Stimulated activated CD8-positive, alpha-beta memory T cell treated with anti-CD3 and anti-CD28 coated beads, Interleukin-7, amount 100 ng/mL, for 24 hours (primary cell): Measurements from ENCODE around the gene FOXP1.

Experiments used
- DNase-seq: peaks from one replicate; pipeline ENCODE4 v3.0.0-alpha.2; 2020; ENCODE audit warnings: low read depth

The FOXP1 gene

DNA sequence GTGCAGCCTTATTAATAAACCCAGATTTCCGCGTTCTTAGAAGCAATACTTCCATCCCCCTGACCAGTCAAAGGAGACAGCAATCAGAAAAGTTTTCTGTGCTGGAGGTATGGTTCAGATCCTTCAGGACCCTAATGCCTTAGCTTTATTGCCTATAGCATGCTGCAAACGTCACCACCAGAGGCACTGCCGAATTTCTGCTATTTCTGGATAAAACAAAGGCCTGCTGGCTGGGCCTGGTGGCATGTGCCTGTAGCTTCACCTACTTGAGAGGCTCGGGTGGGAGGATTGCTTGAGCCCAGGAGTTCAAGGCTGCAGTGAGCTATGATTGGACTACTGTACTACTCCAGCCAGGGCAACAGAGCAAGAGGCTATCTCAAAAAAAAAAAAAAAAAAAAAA lies 407.2 kb downstream of the FOXP1 start:
- DNase-seq, result no peak

DNA sequence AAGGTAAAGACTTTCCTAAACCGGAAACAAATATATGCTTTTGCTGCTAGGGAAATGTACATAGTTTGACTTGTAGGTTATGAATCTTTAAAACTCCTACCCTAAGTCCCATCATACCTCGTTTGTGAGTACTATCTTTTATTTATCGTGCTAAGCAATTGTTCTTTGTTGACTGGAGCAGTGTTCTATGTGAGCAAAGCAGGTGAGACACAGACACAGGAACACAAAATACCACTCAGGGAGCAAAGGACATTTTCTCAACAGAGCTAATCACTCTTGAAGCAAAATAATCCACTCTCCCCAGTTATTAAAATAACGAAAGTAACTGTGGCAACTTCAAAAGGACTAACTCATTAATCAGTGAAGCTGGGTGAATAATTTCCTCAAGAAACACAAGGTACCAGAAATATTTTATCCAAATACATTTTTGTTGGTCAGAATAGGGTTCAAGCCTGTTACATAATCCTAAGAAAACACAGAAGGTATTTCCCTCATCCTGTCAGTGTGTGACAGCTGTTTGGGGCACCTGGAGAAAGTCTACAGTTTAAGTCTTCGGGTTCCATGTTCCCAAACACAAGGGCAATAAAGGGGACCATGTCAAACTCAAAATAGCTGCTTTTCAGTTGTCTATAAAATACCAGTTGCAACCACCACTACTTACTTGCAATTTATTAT lies 407.7 kb downstream of the FOXP1 start:
- no peak for DNase-seq

DNA sequence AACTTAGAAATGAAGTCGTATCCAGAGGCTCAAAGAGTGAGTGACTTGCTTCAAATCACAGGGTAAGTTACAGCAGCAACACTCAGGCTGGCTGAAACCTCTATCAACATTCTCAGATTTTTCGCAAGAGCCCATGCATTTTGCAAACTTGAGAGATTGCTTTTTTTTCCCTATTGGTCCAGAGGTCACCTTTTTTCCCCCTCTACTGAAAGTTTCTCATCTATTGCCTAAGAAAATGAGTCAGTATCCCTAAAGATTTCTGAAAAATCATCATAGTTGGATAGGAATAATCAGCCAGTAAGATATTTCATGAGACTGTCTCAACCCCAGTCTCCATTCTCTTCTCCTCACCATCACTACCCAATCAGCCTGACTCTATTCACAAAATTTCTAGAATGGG lies 410.6 kb downstream of the FOXP1 start:
- no peak for DNase-seq

DNA sequence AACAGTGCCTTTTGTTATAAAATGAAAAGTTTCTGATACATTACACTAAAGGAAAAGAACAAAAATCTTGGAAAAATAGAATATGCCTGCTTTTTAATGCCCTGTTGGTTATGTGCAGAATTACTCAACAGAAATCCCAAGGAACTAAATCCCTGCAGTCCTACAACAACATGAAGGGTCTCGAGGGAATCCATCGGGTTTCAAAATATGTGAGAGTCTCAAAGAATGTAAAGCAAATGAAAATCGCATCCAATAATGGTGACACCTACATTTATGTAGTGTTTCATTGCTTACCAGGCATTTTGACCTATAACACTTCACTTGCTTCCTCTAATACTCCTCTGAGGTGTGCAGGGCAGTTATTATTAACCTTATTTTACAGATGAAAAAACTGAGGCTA lies 411.3 kb downstream of the FOXP1 start:
- no peak for DNase-seq

DNA sequence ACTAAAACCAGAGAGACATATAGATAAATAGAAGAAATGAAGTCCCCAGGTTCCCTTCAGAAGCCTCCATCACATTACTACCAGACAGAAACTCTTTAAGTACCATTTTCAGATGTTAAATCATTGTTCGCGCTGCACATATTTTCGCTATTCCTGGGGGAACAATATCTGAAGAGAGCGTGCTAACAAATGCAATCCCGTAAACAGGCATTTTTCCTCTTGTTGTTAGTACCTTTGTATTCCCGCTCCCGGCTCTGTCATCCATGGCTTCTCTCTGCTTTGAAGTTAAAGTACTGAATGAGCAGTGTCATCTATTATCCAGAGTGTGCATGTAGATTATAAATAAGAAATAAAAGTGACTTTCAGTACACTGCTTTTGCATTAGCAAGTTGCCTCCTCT lies 412.3 kb downstream of the FOXP1 start:
- DNase-seq, result no peak

DNA sequence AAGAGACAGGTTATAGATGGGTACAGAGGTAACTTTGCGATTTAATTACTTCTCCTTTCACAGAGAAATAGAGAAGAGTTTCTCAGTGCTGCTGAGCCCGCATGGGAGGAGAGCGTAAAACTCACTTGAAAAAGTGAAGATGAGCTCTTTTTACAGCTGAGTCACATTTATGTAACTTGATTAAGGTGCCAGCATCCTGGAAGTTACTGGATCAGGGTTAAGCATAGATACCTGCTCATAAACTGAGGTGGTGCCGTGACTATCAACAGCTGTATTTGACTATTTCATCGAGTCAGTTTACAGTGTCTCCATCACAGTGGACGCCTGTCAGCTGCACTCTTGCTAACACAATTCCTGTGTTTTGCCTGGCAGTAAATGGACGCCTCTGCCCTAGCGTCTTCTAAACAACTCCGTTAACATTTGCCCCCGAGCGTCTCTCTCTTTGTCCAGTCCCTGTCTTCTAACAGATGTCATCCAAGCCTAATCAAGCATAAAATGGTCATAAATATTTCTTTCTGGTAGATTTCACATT lies 414.6 kb downstream of the FOXP1 start:
- no peak for DNase-seq

DNA sequence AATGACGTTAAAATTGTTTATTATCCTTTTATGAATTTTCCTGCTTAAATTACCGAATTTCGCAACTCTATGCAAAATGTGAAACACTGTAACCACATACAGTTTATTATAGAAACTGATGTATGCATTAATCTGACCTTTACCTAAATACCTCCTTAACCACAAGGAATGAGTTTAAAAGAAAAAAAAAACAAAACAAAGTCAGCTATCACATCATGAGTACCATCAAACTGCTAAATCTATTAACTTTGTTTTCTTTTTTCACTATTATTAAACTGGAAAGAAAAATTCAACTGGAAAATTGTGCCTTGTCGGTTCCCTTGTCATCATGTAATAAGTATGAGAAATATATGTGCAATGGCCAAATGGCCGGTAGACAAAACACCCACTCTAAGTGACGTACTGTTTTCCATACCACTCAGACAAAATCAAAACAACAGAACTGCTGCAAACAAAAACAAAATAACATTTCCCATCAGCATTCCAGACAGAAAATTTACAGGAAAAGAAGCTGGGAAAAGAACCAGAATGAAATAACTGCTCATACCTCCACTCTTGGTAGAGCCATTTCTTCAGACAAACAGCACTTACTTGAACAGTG lies 415.3 kb downstream of the FOXP1 start:
- DNase-seq, result no peak

DNA sequence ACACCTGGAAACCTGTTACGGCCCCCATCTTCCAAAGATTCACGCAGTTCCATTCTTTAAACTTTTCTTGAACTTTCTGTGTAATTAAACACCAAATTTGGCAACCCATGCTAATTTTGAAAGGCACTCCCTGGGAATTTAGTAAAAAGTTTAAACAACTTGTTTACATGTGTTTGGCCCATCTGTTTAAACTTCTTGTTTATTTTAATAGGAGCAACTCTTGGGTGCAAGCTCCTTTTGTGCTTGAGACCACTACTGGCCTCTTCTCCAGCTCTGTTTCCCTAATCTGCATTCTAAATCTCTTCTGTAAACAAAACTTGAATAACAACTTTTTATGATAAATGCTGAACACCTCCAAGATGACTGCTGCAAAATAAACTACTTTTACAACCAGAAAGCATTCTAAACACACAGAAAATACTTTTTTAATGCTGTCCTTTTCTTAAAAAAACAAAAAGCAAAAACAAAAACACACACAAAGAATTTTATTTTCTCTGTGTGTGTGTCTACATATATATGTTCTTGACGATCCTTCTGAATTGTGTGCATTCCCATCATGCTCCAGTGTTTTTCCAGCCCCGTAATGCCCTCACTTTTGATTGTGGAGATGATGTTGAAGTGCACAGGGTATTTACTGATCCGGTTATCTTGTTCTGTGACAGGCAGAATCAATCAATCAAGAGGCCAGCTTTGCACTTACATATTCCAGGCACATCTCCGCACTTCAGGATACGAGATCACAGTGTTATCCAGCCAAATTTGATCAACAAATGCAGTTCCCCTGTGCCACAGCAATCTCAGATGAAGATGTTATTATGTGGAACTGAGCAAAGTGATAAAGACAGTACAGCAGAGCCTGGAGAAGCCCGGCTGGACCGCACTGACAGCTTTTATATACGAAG lies 416.9 kb downstream of the FOXP1 start:
- DNase-seq, result no peak

DNA sequence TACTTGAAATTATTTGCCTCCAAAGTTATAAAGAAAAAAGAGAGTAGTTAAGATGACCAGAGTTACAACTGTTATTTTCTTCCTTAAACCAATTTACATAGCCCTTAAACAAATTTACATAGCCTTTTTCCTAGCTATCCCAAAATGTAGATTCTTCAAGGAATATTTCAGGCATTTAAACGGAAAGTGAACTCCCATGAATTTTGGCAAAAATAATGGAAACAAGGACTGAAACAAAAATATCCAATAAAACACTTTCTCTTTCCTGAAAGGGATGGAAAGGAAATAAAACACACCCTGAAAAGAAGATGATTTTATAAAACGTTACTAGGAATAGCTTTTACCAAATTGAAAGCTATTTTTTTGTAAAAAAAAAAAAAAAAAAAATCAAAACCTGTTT lies 418.6 kb downstream of the FOXP1 start:
- no peak for DNase-seq

DNA sequence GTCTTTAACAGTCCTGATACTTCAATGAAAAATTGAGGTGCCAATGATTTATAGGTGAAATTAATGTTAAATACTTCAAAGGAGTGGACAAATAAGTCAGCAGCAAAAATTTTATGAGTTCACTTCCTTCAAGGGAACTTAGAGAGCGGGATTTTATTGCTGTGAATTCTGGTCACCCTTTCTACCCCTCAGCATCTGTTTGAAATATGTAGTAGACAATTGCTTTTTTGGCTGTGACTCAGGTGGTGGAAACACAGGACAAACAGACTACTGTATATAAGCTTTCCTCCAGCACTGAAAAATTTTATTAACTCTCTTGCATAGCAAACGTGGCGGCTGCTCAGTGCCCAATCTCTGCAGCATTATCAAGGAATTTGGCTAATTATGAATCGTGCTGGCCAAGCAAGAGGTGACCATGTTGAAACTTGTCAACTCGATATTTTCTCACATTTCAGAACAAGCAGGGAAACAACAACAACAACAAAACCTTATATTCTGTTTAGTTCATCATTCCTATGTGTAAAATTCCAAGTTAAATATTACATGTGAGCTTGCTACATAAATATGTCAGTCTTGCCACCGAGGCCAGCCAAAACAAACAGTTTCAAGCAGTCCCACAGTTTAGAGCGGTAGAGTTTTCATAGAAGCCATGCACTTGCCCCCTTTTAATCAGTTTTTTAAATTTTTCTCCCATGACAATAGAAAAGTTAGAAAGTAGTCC lies 420.2 kb downstream of the FOXP1 start:
- DNase-seq, result no peak

DNA sequence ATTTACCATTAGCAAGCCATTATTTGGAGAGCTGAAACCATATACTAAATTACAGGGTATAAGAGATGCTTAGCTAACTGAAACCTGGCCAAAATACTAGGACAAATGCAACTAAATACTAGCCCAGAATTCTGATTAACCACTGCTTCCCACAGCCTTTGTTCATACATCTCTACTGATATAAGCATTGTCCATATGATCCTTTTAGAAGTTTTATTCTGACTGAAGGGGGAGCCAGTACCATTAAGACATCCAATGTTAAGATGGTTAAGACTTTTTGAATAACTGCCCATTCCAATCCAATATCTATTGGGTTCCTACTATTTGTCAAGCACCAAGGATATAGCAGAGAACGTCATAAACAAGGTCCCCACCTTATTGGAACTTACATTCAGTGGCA lies 421.3 kb downstream of the FOXP1 start:
- DNase-seq, result no peak

DNA sequence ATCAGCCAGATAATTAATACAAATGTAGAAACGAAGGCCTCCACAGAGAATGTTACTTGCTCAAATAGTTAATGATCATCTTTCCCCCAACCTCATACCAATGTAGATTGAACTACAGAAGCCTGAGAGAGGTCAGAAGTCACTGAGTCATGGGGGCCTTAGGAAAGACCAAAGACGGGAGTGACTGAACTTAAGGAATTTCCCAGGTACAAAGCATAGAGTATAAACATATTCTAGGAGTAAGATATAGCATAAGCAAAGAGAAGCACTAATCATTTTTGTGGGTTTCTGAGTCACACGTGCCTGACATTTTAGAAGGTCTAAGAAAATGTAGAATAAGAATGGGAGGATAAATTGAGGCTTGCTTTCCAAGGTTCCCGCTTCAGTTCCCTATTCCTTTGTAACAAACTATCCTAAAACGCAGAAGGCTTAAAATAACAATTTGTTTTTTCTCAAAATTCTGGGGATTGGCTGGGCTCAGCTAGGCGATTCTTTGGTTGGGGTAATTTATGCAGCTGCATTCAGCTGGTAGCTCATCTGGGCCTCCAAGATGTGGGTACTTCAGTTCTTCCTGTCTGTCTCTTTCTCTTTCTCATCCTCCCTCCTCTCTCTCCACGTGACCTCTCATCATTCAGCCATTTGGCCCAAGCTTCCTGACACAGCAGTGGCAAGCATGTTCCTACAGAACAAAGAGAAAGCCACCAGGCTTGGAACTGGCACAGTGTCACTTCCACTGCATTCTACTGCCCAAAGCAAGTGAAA lies 422.6 kb downstream of the FOXP1 start:
- no peak for DNase-seq

DNA sequence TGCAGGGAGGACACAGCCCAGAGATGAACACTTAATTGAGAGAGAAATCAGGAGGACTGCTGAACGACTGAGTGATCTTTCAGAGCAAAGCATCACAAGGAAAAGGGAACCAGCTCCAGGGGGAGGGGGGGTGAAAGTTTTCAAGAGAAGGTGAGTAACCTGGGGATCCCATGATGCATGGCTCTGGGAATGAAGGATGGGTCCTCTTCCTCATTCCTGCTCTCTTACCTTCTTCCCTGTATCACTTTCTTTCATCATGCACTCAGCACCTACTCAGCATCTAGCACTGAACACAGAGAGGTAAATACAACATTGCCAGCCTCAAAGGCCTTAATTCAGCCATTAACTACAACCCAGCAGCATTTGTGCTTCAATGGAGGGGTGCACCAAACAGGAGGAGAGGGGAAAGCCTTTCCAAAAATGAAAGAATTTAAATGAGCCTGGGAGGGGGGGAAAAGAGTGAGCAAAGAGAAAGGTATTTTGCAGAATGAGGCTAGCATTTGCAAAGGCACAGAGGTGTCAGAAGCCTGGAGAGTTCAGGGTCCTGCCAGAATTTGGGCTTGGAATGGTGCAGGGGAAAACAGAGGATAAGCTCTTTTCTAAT lies 427.4 kb downstream of the FOXP1 start:
- DNase-seq, result no peak

DNA sequence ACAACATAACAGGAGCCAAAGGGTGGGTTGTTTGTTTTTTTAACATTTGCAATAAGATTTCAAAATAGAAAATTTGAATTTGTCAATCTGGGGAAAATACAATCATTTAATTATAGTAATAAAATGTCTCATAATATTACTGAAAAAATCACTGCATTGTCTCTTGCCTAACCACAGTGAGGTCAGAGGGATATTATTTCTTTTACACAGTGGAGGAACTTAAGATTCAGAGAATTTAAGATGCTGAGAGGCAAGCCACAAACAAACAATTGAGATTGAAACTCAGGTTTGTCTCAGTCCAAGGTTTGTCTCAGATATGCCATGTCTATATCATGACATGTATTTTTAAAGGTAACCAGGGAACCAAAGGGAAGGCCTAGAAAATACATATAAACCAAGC lies 428.7 kb downstream of the FOXP1 start:
- no peak for DNase-seq

DNA sequence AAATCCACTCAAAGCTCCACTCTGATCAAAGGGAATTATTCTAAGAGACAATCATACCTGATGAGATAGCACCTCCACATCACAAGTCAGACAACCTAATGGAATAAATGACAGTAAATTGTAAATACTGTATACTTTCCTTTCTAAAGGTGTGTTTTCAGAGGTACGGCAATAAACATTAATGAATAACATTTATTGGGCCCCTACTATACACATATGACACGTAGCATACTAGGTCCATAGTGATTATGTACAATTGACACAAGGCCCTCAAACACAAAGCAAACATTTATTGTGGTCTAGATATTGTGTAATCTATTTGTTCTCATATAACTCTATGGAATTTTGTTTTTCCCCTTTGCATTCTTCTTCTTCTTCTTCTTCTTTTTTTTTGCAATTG lies 429.8 kb downstream of the FOXP1 start:
- DNase-seq, result no peak

DNA sequence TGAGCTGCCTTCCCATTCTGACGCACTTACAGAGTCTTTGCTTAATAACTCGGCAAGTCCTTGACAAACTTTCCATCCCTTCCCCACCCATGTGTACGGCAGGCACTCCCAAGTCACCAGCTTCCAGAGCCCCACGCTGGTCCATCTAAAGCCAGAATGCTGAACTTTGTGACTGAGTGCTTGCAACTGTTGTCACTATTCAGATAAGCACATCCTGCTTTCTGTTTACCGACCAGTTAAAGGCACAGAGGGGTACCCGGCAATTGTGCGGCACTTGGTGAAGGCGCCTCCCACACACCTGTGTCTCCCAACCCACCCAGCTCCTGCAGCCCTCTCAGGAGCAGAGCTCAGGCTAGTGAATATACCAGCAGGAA lies 430.6 kb downstream of the FOXP1 start:
- no peak for DNase-seq

DNA sequence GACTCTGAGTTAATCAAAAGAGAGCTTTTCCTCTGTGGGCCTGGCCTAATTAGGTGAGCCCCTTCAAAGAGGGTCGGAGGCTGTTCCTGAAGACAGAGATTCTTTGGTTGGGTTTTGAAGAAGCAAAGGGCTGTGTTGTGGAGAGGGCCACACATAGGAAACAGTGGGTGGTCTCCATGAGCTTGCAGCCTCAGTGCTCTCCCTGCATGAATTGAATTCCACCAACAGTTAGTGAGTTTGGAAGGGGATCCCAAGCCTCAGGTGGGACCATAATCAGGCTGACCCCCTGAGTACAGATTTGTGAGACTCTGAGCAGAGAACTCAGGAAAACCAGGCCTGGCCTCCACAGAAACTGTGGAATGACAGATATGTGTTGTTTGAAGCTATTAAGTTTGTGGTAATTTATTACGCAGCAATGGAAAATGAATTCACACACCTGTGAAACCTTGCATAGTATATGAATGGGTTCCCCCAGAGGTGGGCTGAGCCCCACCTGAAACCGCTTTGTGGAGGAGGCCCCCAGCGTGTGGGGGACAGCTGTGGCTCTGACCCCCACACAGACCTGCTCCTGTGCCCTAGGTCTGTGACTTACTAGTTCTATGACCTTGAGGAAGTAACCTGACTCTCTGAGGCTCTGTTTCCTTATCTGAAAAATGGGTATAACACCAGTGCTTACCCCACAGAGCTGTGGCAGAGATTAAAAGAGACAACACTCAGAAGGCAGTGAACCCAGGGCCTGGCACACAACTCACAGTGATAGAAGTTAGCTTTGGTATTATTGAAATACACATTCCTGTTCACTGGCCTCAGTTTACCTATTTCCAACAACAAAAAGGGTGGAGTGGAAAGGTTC lies 431.3 kb downstream of the FOXP1 start:
- no peak for DNase-seq

DNA sequence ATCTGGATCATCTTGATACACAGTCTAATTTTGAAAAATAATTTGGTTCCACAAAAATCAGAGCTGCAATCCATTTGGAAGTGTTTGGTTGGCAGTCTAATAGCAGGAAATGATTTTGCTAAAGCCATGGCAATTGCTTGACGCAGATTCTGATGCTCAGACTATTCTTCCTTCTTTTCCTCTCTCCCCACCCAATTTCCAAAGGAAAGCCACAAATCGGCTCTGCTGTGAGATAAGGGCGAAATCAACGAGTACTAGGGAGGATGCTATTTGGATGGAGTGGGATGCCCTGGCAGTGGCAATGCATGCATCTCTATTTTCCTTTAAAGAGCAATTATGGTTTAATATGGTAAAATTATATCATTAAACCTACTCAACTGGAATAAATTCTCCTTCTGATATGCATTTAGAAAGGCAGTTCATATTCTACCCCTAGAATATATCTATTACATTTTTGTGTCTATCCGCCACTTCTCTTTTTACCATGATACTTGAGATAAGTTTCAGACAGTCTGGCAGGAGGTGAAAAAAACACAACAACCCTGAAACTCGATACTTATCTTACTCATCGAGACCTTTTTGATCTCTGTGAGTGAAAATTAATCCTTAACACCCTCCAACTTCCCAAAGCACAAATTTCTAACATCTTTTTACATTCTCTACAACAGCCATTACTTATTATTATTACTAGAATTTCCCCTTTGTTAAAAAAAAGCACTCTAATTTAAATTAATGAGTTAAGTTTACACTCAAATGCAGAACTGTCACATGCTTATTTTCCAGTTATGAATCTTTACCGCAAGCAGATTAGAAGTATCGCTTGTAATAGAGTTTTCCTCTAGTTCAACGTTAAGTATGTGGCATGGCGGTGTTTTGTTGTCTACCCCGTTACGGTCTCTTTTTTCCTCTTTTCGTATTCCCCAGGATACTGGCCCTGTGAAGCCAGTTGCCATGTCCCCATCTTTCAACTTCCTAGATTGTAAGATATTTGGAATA lies 433.3 kb downstream of the FOXP1 start:
- DNase-seq, result no peak
